Cardiac muscle cell (in vitro differentiated cells and primary cell): ENCODE results near the gene COMMD7. TPM values are rescaled to one million over a fixed set of nuclear protein-coding genes. Genes with fewer than 3 reads are reported as not detected.

Experiments
- DNase-seq, 2 donors: peaks; one replicate each; pipeline versions ENCODE4 v3.0.0 to v3.0.0-alpha.2; 2010 to 2017; ENCODE audit warnings: low read depth in 1 of 2, low spot score in 1 of 2
- H3K27ac ChIP-seq: fragments of 200-600 bp; sonication (generic); 2 replicates; pipeline ENCODE4 v1.5.1; 2016
- H3K27me3 ChIP-seq: fragments of 200-600 bp; sonication (generic); 2 replicates; pipeline ENCODE4 v1.6.0; 2016; ENCODE audit warnings: control low read depth
- H3K36me3 ChIP-seq: fragments of 200-600 bp; sonication (generic); 2 replicates; pipeline ENCODE4 v1.5.1; 2016; ENCODE audit warnings: control low read depth
- H3K4me1 ChIP-seq: fragments of 200-600 bp; sonication (generic); 2 replicates; pipeline ENCODE4 v1.8.1; 2017; ENCODE audit warnings: low read depth, mild to moderate bottlenecking, mixed run types
- H3K4me3 ChIP-seq: fragments of 200-600 bp; sonication (generic); 2 replicates; pipeline ENCODE4 v1.5.1; 2016; ENCODE audit warnings: mild to moderate bottlenecking
- H3K9me3 ChIP-seq: fragments of 200-600 bp; sonication (generic); 2 replicates; pipeline ENCODE4 v1.5.1; 2017; ENCODE audit warnings: low read depth, mild to moderate bottlenecking, control low read depth
- polyA plus RNA-seq: library from polyadenylated mRNA; unstranded; fragments of >200 nt; fragmentation: Nextera tagmentation; extraction: Ambion mirVana; gene quantifications from 2 replicates; pipeline ENCODE4 v1.2.1, GENCODE V29; 2016
- total RNA-seq: library from RNA; depleted of rRNA; stranded (reverse); fragments of >200 nt; gene quantifications from 2 replicates; pipeline ENCODE4 v1.2.3, GENCODE V29; 2016
- TF ChIP-seq, protein P1 (sequence below): IDR thresholded peaks from 2 replicates; pipeline ENCODE4 v1.5.1; 2012; ENCODE audit warnings: low read depth, mild to moderate bottlenecking, low read length

Gene COMMD7
- total and polyA plus RNA-seq, 2 experiments from 2014 or later = 36.1 to 156 TPM

DNA sequence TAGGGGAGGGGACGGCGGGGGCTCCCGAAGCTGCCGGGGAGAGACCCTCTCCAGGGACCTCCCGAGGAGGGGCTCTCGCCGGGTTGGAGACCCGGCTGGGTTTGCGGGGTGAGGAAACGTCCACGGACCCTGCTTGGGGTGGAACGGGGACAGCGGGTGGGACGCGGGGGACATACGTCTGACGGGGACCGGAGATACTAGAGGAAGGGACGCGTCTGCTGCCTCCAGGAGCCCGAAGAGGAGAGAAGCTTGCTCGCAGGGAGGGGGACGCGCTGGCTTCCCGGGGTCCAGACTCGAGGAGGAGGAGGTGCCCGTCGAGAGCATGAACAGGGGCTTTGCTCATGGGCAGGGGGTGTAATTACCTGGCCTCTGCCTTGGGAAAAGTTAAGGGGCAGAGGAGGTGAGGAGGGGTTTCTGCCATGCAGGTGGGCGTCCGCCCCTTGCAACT is 19.5 kb upstream of the COMMD7 start:
- Histone ChIP-seq H3K27me3 (no peaks in the 10 kb centered on the region), H3K4me3 (peak overlapping the region; percentile 90), H3K36me3 (no peaks in the 10 kb centered on the region), H3K9me3 (no peaks in the 10 kb centered on the region), H3K27ac (no peak overlapping the region), H3K4me1 (peaks cover 10% of the 10 kb centered on the region)
- TF ChIP-seq, protein P1, sequence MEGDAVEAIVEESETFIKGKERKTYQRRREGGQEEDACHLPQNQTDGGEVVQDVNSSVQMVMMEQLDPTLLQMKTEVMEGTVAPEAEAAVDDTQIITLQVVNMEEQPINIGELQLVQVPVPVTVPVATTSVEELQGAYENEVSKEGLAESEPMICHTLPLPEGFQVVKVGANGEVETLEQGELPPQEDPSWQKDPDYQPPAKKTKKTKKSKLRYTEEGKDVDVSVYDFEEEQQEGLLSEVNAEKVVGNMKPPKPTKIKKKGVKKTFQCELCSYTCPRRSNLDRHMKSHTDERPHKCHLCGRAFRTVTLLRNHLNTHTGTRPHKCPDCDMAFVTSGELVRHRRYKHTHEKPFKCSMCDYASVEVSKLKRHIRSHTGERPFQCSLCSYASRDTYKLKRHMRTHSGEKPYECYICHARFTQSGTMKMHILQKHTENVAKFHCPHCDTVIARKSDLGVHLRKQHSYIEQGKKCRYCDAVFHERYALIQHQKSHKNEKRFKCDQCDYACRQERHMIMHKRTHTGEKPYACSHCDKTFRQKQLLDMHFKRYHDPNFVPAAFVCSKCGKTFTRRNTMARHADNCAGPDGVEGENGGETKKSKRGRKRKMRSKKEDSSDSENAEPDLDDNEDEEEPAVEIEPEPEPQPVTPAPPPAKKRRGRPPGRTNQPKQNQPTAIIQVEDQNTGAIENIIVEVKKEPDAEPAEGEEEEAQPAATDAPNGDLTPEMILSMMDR = no peak
- peak in 1 of 2 donors; percentile 47 for DNase-seq

DNA sequence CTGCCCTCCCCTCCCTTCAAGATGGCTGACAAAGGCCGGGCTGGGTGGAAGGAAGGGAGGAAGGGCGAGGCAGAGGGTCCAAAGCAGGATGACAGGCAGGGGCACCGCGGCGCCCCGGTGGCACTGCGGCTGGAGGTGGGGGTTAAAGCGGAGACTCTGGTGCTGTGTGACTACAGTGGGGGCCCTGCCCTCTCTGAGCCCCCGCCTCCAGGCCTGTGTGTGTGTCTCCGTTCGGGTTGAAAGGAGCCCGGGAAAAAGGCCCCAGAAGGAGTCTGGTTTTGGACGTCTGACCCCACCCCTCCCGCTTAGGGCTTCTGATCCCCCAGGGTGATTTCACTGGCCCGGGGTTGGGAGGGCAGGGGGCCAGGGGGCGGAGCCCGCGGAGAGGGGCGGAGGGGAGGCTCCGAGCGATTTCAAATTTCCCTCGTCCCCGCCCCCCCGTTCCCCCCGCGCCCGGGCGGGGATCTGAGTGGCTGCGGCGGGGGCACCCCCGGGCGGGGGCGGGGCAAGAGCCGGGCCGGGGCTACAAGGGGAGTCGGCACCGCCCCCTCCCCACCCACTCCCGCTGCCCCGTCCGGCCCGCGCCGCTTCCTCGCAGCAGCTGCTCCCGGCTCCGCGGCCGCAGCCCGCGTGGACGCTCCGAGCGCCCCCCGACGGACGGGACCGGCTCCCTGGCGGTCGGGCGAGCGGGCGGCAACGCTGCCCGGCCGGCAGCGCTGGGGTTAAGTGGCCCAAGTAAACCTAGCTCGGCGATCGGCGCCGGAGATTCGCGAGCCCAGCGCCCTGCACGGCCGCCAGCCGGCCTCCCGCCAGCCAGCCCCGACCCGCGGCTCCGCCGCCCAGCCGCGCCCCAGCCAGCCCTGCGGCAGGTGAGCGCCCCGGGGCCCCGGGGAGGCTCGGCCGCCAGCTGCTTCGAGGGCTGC is 18.8 kb upstream of the COMMD7 start, which contains the start of gene DNMT3B:
TSS of gene DNMT3B (plus strand) at position 555 of the 923 bp plus-strand sequence. CDS start 17,939 bp downstream, outside the sequence.
- H3K27me3 ChIP-seq = no peaks in the 10 kb centered on the region
- peaks cover 10% of the 10 kb centered on the region for H3K4me1 ChIP-seq
- TF ChIP-seq, protein P1 = no peak
- no peak within 1 kb of the TSS for H3K27ac ChIP-seq
- H3K9me3 ChIP-seq = no peaks in the 10 kb centered on the region
- H3K4me3 ChIP-seq = peak within 1 kb of the TSS; percentile 90
- H3K36me3 ChIP-seq = no peaks in the 10 kb centered on the region
- peak; percentile 81 to 87 for DNase-seq

DNA sequence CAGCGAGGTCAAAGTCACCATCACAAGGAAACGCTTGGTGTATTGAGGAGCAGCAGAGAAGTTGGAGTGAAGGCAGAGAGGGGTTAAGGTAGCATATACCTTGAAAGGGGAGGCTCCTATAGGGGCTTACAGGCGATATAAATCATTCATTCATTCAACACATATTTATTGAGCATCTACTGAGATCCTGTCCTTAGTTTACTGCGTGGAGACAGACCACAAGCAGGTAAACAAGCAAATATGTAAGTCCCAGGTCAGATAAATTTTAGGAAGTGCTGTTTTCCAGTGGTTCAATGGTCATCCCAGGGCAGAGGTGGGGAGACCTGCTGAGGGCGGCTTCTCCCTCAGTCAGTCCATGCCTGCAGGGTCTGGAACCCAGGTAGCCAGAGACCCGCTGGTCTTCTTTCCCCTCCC is 18.2 kb upstream of the COMMD7 start:
- Histone ChIP-seq H3K27me3 (no peaks in the 10 kb centered on the region), H3K4me1 (peaks cover 10% of the 10 kb centered on the region), H3K4me3 (no peak overlapping the region), H3K36me3 (no peaks in the 10 kb centered on the region), H3K9me3 (no peaks in the 10 kb centered on the region), H3K27ac (no peak overlapping the region)
- DNase-seq = no peak
- TF ChIP-seq, protein P1 = no peak

DNA sequence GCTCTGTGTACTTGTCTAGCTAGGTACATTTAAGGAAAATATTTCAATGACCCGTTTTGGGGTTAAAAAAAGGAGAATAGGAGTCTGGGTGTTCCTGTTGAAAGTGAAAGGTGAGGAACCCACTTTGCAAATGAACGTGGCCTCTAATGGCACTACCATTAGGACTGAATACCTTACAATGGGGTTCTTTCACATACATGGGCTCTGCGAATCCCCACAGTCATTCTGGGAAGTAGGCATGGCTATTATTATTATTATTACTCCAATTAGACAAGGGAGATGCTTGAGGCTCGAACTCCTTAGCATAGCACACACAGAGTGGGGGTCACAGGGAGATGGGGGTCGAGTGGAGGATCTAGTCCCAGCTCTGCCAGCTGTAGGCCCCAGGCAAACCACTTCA is 12.9 kb upstream of the COMMD7 start:
- no peaks in the 10 kb centered on the region for H3K27me3 ChIP-seq
- DNase-seq = no peak
- no peaks in the 10 kb centered on the region for H3K9me3 ChIP-seq
- no peaks in the 10 kb centered on the region for H3K36me3 ChIP-seq
- TF ChIP-seq, protein P1 = no peak
- no peak overlapping the region for H3K27ac ChIP-seq
- no peak overlapping the region for H3K4me3 ChIP-seq
- H3K4me1 ChIP-seq = peaks cover 11% of the 10 kb centered on the region

DNA sequence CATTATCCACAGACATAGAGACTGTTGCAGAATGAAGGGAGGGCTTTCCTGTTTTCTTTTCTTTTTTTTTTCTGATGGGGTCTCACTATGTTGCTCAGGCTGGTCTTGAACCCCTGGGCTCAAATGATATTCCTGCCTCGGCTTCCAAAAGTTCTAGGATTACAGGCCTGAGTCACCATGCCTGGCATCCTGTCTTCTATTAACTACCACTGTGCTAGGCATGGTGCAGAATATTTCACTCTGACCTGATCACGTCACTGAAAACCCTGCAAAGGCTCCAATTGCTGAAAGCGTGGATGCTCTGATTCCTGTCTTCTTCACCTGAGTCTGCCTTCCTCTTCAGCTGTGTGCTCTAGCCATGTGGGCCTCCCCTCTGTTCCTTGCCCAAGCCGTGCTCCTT is 10.5 kb upstream of the COMMD7 start:
- peaks cover 28% of the 10 kb centered on the region for H3K4me1 ChIP-seq
- TF ChIP-seq, protein P1 = no peak
- no peaks in the 10 kb centered on the region for H3K9me3 ChIP-seq
- DNase-seq = no peak
- H3K27me3 ChIP-seq = no peaks in the 10 kb centered on the region
- H3K4me3 ChIP-seq = no peak overlapping the region
- no peak overlapping the region for H3K27ac ChIP-seq
- no peaks in the 10 kb centered on the region for H3K36me3 ChIP-seq
